GM23338 (cell line): Measurements from ENCODE around the gene IVL. TPM values are rescaled to one million over a fixed set of nuclear protein-coding genes. Genes with fewer than 3 reads are reported as not detected.

Experiments
- ATAC-seq: fragments of 200-7000 bp; cut with Tn5 transposase; 3 replicates; pipeline ENCODE4 v1.9.1; 2020
- DNase-seq: peaks from one replicate; pipeline ENCODE4 v3.0.0-alpha.2; 2015; ENCODE audit warnings: low spot score
- H2AFZ ChIP-seq: fragments of 200-600 bp; sonication (generic); 2 replicates; pipeline ENCODE4 v1.8.0; 2016; ENCODE audit warnings: antibody characterized with exemption, mild to moderate bottlenecking, moderate library complexity
- H3F3A ChIP-seq: fragments of 200-600 bp; sonication (generic); replicated peaks from 2 replicates; pipeline ENCODE4 v1.8.0; 2017; ENCODE audit warnings: antibody characterized with exemption, mixed run types, low read depth
- H3K27ac ChIP-seq: fragments of 200-600 bp; sonication (generic); 2 replicates; pipeline ENCODE4 v1.6.1; 2016; ENCODE audit warnings: low read depth
- H3K27me3 ChIP-seq: fragments of 200-600 bp; sonication (generic); 2 replicates; pipeline ENCODE4 v1.8.0; 2016; ENCODE audit warnings: mild to moderate bottlenecking, mixed run types, moderate library complexity; ENCODE audit not compliant: insufficient read depth
- H3K36me3 ChIP-seq: fragments of 200-600 bp; sonication (generic); 2 replicates; pipeline ENCODE4 v1.8.0; 2016; ENCODE audit warnings: mild to moderate bottlenecking; ENCODE audit not compliant: insufficient read depth
- H3K4me1 ChIP-seq: fragments of 200-600 bp; sonication (generic); 2 replicates; pipeline ENCODE4 v1.8.0; 2016; ENCODE audit warnings: mild to moderate bottlenecking, moderate library complexity; ENCODE audit not compliant: insufficient read depth
- H3K4me2 ChIP-seq: fragments of 200-600 bp; sonication (generic); 2 replicates; pipeline ENCODE4 v1.7.1; 2017; ENCODE audit warnings: mixed run types
- H3K4me3 ChIP-seq: fragments of 200-600 bp; sonication (generic); 2 replicates; pipeline ENCODE4 v1.6.1; 2016; ENCODE audit warnings: mixed run types
- H3K79me2 ChIP-seq: fragments of 200-600 bp; sonication (generic); replicated peaks from 2 replicates; pipeline ENCODE4 v1.8.0; 2017; ENCODE audit warnings: mild to moderate bottlenecking; ENCODE audit not compliant: insufficient read depth
- H3K9me2 ChIP-seq: fragments of 200-600 bp; sonication (generic); 2 replicates; pipeline ENCODE4 v1.8.0; 2017; ENCODE audit not compliant: insufficient read depth
- H4K20me1 ChIP-seq: fragments of 200-600 bp; sonication (generic); replicated peaks from 2 replicates; pipeline ENCODE4 v1.8.0; 2017; ENCODE audit warnings: mild to moderate bottlenecking; ENCODE audit not compliant: insufficient read depth
- H3K27ac Mint-ChIP-seq: 2 replicates; pipeline ENCODE4 v1.8.0; 2020; ENCODE audit warnings: inconsistent platforms, mild to moderate bottlenecking, moderate library complexity, mixed read lengths
- H3K27me3 Mint-ChIP-seq: 3 replicates; pipeline ENCODE4 v1.8.0; 2022; ENCODE audit warnings: low read depth, mild to moderate bottlenecking, moderate library complexity, mixed read lengths, inconsistent platforms; ENCODE audit not compliant: insufficient read depth, poor library complexity
- H3K36me3 Mint-ChIP-seq: 3 replicates; pipeline ENCODE4 v1.8.0; 2021; ENCODE audit warnings: low read depth, mild to moderate bottlenecking, inconsistent platforms, moderate library complexity, mixed read lengths
- H3K4me1 Mint-ChIP-seq: 3 replicates; pipeline ENCODE4 v1.8.0; 2020; ENCODE audit warnings: mild to moderate bottlenecking, inconsistent platforms, mixed read lengths
- H3K4me3 Mint-ChIP-seq: 3 replicates; pipeline ENCODE4 v1.8.0; 2021; ENCODE audit warnings: moderate library complexity, mild to moderate bottlenecking, inconsistent platforms, mixed read lengths
- H3K9me3 Mint-ChIP-seq: 3 replicates; pipeline ENCODE4 v1.8.0; 2020; ENCODE audit warnings: moderate library complexity, mild to moderate bottlenecking, inconsistent platforms, mixed read lengths
- CREB1 ChIP-seq: fragments of 250-450 bp; sonication (Bioruptor Pico); IDR thresholded peaks from 2 replicates; pipeline ENCODE4 v1.5.0; 2020; ENCODE audit warnings: low read depth, mild to moderate bottlenecking, moderate library complexity
- EZH2phosphoT487 ChIP-seq: fragments of 200-600 bp; sonication (generic); IDR thresholded peaks from one replicate; pipeline ENCODE4 v1.8.1; 2018; ENCODE audit warnings: antibody characterized with exemption; ENCODE audit not compliant: unreplicated experiment
- JUNB ChIP-seq: IDR thresholded peaks from one replicate; pipeline ENCODE4 v1.6.1; 2016; ENCODE audit warnings: antibody characterized with exemption; ENCODE audit not compliant: unreplicated experiment
- STAT1 ChIP-seq: IDR thresholded peaks from one replicate; pipeline ENCODE4 v1.6.1; 2016; ENCODE audit warnings: antibody characterized with exemption; ENCODE audit not compliant: unreplicated experiment
- ZNF114 ChIP-seq: fragments of 250-450 bp; sonication (Bioruptor Pico); IDR thresholded peaks from 2 replicates; pipeline ENCODE4 v1.5.0; 2020; ENCODE audit warnings: mild to moderate bottlenecking, moderate library complexity
- ZNF331 ChIP-seq: fragments of 250-450 bp; sonication (Bioruptor Pico); IDR thresholded peaks from 2 replicates; pipeline ENCODE4 v1.5.0; 2020; ENCODE audit warnings: low read depth, mild to moderate bottlenecking, moderate library complexity
- polyA plus RNA-seq: library from polyadenylated mRNA; unstranded; fragments of >200 nt; fragmentation: Nextera tagmentation; extraction: Ambion mirVana; gene quantifications from 2 replicates; pipeline ENCODE4 v1.2.1, GENCODE V29; 2016
- total RNA-seq: library from RNA; depleted of rRNA; stranded (reverse); fragments of >200 nt; shearing (Covaris generic); gene quantifications from 2 replicates; pipeline ENCODE4 v1.2.3, GENCODE V29; 2014
- TF ChIP-seq, protein P1 (sequence below): IDR thresholded peaks from 2 replicates; pipeline ENCODE4 v1.6.1; 2016; ENCODE audit warnings: antibody characterized with exemption
- TF ChIP-seq, protein P2 (sequence below): IDR thresholded peaks from one replicate; pipeline ENCODE4 v1.6.1; 2018; ENCODE audit warnings: antibody characterized with exemption; ENCODE audit not compliant: unreplicated experiment
- TF ChIP-seq, protein P3 (sequence below), 2 experiments: fragments of 200-600 bp in 1 of 2; sonication (generic) in 1 of 2; conservative IDR thresholded peaks; 2 replicates each; pipeline versions ENCODE4 v1.5.1 to v1.6.1; 2016 to 2017; ENCODE audit warnings: antibody characterized with exemption in 2 of 2, low read depth in 2 of 2, mild to moderate bottlenecking in 2 of 2, moderate library complexity in 1 of 2

Gene IVL
- total and polyA plus RNA-seq, 2 experiments from 2014 or later: not detected

DNA sequence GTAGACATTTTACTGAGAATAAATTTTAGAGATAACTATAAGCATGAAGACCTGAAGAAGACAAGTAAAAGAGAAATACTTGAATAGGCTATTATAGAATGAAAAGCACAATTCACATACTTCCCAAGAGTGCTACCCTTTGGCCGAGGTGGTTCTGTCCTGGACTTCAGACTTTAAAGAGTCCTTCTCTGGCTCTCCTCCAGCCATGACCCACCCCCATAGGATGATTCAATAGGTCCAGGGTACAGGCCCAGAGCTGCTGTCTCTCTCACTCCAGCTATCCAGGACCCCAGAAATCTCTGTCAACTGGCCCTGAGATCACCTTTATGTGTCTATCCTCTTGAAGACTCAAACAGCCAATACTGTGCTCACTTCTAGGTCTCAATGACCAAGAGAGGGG lies 31.5 kb upstream of the IVL start:
- H3K9me3 Mint-ChIP-seq: no peaks in the 10 kb centered on the region; the same call in 2 of the 3 replicates
- TF ChIP-seq JUNB: no peak
- TF ChIP-seq EZH2phosphoT487: no peak
- TF ChIP-seq STAT1: no peak
- TF ChIP-seq CREB1 (CRISPR knock-in tag): no peak
- TF ChIP-seq ZNF331 (CRISPR knock-in tag): no peak
- no peak for TF ChIP-seq ZNF114 (CRISPR knock-in tag)
- TF ChIP-seq, protein P1, sequence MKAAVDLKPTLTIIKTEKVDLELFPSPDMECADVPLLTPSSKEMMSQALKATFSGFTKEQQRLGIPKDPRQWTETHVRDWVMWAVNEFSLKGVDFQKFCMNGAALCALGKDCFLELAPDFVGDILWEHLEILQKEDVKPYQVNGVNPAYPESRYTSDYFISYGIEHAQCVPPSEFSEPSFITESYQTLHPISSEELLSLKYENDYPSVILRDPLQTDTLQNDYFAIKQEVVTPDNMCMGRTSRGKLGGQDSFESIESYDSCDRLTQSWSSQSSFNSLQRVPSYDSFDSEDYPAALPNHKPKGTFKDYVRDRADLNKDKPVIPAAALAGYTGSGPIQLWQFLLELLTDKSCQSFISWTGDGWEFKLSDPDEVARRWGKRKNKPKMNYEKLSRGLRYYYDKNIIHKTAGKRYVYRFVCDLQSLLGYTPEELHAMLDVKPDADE: no peak
- no peaks in the 10 kb centered on the region for H3K4me1 ChIP-seq
- no peak overlapping the region for H3K27ac Mint-ChIP-seq
- ATAC-seq (no peak), DNase-seq (no peak)
- no peaks in the 10 kb centered on the region for H3K36me3 ChIP-seq
- H3K27me3 Mint-ChIP-seq: peaks cover 6% of the 10 kb centered on the region
- H3K27me3 ChIP-seq: no peaks in the 10 kb centered on the region
- 0 out of 2 replicates have a peak, but pooled peaks cover 6% of the 10 kb centered on the region for H3K9me2 ChIP-seq
- no peaks in the 10 kb centered on the region for H3F3A ChIP-seq
- H3K79me2 ChIP-seq: no peaks in the 10 kb centered on the region
- no peak overlapping the region for H3K4me2 ChIP-seq
- no peaks in the 10 kb centered on the region for H3K4me1 Mint-ChIP-seq
- no peak overlapping the region for H3K4me3 ChIP-seq
- H3K4me3 Mint-ChIP-seq: no peak overlapping the region
- no peaks in the 10 kb centered on the region for H4K20me1 ChIP-seq
- no peak overlapping the region for H3K27ac ChIP-seq
- H3K36me3 Mint-ChIP-seq: peaks cover 3% of the 10 kb centered on the region; the same call in 1 of the 3 replicates
- no peak overlapping the region for H2AFZ ChIP-seq

DNA sequence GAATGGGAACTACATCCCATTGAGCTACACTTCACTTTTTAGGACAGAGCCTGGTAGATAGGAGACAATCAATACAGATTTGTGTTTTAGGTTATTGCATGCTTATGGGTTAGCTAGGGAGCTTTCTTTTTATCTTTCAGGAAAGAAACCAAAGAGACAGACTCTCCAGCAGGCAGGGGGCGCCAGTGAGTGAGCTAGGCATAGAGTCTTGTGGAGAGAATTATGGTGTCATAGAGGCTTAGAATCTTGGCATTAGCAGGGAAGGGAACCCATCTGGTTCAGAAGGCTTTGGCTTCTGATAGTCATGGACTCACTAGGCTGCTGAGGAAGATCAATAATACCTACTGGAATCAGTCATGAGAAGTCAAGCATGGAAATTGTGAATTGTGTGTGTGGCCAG lies 30.3 kb upstream of the IVL start, which contains the start of gene SMCP:
Gene SMCP (plus strand): TSS at position 281 of the 400 bp plus-strand sequence. CDS start 6,101 bp downstream, outside the sequence.
- Histone ChIP-seq H3K36me3 (no peaks in the 10 kb centered on the region), H3K27ac (no peak within 1 kb of the TSS), H2AFZ (no peak within 1 kb of the TSS), H4K20me1 (no peaks in the 10 kb centered on the region), H3K4me3 (no peak within 1 kb of the TSS), H3K9me2 (0 out of 2 replicates have a peak, but pooled peaks cover 6% of the 10 kb centered on the region), H3K27me3 (no peaks in the 10 kb centered on the region), H3K4me1 (no peaks in the 10 kb centered on the region), H3F3A (no peaks in the 10 kb centered on the region), H3K4me2 (no peak within 1 kb of the TSS), H3K79me2 (no peaks in the 10 kb centered on the region)
- Mint-ChIP-seq H3K4me3 (no peak within 1 kb of the TSS), H3K36me3 (peaks cover 3% of the 10 kb centered on the region; the same call in 1 of the 3 replicates), H3K4me1 (no peaks in the 10 kb centered on the region), H3K27ac (0 out of 2 replicates have a peak within 1 kb of the TSS, but pooled peaks have one; percentile 59), H3K27me3 (peaks cover 6% of the 10 kb centered on the region), H3K9me3 (no peaks in the 10 kb centered on the region; the same call in 2 of the 3 replicates)
- ATAC-seq: peak; percentile 45
- TF ChIP-seq, protein P2, sequence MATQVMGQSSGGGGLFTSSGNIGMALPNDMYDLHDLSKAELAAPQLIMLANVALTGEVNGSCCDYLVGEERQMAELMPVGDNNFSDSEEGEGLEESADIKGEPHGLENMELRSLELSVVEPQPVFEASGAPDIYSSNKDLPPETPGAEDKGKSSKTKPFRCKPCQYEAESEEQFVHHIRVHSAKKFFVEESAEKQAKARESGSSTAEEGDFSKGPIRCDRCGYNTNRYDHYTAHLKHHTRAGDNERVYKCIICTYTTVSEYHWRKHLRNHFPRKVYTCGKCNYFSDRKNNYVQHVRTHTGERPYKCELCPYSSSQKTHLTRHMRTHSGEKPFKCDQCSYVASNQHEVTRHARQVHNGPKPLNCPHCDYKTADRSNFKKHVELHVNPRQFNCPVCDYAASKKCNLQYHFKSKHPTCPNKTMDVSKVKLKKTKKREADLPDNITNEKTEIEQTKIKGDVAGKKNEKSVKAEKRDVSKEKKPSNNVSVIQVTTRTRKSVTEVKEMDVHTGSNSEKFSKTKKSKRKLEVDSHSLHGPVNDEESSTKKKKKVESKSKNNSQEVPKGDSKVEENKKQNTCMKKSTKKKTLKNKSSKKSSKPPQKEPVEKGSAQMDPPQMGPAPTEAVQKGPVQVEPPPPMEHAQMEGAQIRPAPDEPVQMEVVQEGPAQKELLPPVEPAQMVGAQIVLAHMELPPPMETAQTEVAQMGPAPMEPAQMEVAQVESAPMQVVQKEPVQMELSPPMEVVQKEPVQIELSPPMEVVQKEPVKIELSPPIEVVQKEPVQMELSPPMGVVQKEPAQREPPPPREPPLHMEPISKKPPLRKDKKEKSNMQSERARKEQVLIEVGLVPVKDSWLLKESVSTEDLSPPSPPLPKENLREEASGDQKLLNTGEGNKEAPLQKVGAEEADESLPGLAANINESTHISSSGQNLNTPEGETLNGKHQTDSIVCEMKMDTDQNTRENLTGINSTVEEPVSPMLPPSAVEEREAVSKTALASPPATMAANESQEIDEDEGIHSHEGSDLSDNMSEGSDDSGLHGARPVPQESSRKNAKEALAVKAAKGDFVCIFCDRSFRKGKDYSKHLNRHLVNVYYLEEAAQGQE: no peak
- TF ChIP-seq, protein P3, sequence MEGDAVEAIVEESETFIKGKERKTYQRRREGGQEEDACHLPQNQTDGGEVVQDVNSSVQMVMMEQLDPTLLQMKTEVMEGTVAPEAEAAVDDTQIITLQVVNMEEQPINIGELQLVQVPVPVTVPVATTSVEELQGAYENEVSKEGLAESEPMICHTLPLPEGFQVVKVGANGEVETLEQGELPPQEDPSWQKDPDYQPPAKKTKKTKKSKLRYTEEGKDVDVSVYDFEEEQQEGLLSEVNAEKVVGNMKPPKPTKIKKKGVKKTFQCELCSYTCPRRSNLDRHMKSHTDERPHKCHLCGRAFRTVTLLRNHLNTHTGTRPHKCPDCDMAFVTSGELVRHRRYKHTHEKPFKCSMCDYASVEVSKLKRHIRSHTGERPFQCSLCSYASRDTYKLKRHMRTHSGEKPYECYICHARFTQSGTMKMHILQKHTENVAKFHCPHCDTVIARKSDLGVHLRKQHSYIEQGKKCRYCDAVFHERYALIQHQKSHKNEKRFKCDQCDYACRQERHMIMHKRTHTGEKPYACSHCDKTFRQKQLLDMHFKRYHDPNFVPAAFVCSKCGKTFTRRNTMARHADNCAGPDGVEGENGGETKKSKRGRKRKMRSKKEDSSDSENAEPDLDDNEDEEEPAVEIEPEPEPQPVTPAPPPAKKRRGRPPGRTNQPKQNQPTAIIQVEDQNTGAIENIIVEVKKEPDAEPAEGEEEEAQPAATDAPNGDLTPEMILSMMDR (conservative IDR thresholded peaks at IDR 0.05; ENCODE audit: low read depth in 2 of 2): peak; percentile 73 to 87
- DNase-seq: peak; percentile 79
